HG03342 (cell line): ENCODE data around the gene GCGR.
A peak's percentile ranks its signal among the peaks of the same experiment; 100 is the strongest.

Source experiments
- ATAC-seq: cut with Tn5 transposase; IDR thresholded peaks from one replicate; pipeline ENCODE4 v1.9.1; 2021; ENCODE audit warnings: mild to moderate bottlenecking, moderate library complexity; ENCODE audit not compliant: unreplicated experiment

GCGR gene

GRCh38 chr17:81845881-81846742 lies 42.2 kb downstream of the GCGR start:
- ATAC-seq = no peak

- ATAC-seq = no peak
Measured at GRCh38 chr17:81846743-81847689, 43.1 kb downstream of the GCGR start.

- ATAC-seq = no peak
Measured at GRCh38 chr17:81849457-81849856, 45.5 kb downstream of the GCGR start.

- ATAC-seq = no peak
Measured at GRCh38 chr17:81851423-81851822, 47.5 kb downstream of the GCGR start.

- ATAC-seq = no peak
Measured at GRCh38 chr17:81852237-81852636, 48.3 kb downstream of the GCGR start.

- no peak for ATAC-seq
Measured at GRCh38 chr17:81854974-81855774, 51.2 kb downstream of the GCGR start.

GRCh38 chr17:81858170-81858966 lies 54.4 kb downstream of the GCGR start:
- ATAC-seq = no peak

- ATAC-seq = no peak
Measured at GRCh38 chr17:81858967-81859905, 55.3 kb downstream of the GCGR start.

- ATAC-seq = no peak
Measured at GRCh38 chr17:81859906-81860755, 56.2 kb downstream of the GCGR start, which contains the start of gene P4HB. TSS of gene P4HB (minus strand) at chr17:81860535. CDS start at chr17:81860471, 64 bp downstream.

- ATAC-seq = peak; percentile 73
Measured at GRCh38 chr17:81860756-81861568, 57.0 kb downstream of the GCGR start.

GRCh38 chr17:81863123-81863675 lies 59.2 kb downstream of the GCGR start:
- ATAC-seq = no peak
